ENCODE results near the gene MAP6. TPM values are rescaled to one million over a fixed set of nuclear protein-coding genes. Genes with fewer than 3 reads are reported as not detected.
A peak's percentile ranks its signal among the peaks of the same experiment; 100 is the strongest.

Gene MAP6
- total and polyA plus RNA-seq, 9 of the 15 experiments (the other 6 are each of a cell fraction or from before 2014, with no cell fraction given): not detected

DNA sequence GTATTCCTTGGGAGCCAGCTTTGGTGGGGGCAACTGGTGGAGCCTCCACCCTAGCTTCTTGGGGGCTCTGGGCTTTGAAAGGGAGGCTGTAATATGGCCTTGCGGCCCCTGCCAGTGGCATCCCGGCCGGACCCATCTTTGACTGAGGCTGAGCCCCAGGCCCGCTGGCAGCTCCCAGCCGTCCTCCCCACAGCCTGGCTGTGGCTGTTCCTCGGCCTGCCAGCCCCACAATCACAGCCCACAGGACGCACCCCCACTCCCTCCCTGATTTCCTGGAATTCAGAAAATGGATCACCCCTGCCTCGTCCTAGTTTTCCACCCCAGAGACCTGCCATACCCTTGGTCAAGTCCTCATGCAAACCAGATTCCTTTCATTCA is 83.6 kb downstream of the MAP6 start:
- Histone ChIP-seq H3K36me3 (ENCODE audit: control insufficient read depth, insufficient read depth, low read length) (no peaks in the 10 kb centered on the region), H3K9me3 (replicated peaks; ENCODE audit: control insufficient read depth, insufficient read depth, low read depth, low read length) (no peaks in the 10 kb centered on the region), H3K9ac (ENCODE audit: insufficient read depth in 1 of 2, low read depth in 2 of 2, low read length in 2 of 2) (peak overlapping the region; percentile 23 to 72; a peak in 1 of 4 replicates), H2AFZ (ENCODE audit: low read depth, low read length) (peak overlapping the region; percentile 87; the same call in 1 of the 2 replicates), H3K27me3 (ENCODE audit: control insufficient read depth in 2 of 2, insufficient read depth in 2 of 2, low read length in 2 of 2) (no peaks in the 10 kb centered on the region), H3K79me2 (ENCODE audit: control insufficient read depth, insufficient read depth, low read length) (no peaks in the 10 kb centered on the region), H4K20me1 (replicated peaks; ENCODE audit: control insufficient read depth, insufficient read depth, low read length) (no peaks in the 10 kb centered on the region), H3K4me1 (replicated peaks in 1 of 2; ENCODE audit: control insufficient read depth in 2 of 2, insufficient read depth in 2 of 2, low read length in 2 of 2) (peaks cover 37 to 53% of the 10 kb centered on the region in 2 experiments; a peak in 4 of 5 replicates), H3K4me3 (no peak overlapping the region), H3K9me1 (ENCODE audit: control insufficient read depth, insufficient read depth, low read length) (no peaks in the 10 kb centered on the region), H3K27ac (ENCODE audit: extremely low read depth, low read depth, low read length) (no peak overlapping the region), H3K4me2 (ENCODE audit: insufficient read depth, low read length) (no peak overlapping the region)
- no peak for TF ChIP-seq HDAC8 (tag; IDR thresholded peaks at IDR 0.05)
- no peak for TF ChIP-seq ZNF197 (CRISPR knock-in tag; IDR thresholded peaks at IDR 0.05; ENCODE audit: low read depth)
- TF ChIP-seq MIER1 (IDR thresholded peaks at IDR 0.05; ENCODE audit: low read depth): no peak
- TF ChIP-seq ZNF263 (CRISPR knock-in tag; IDR thresholded peaks at IDR 0.05; ENCODE audit: borderline replicate concordance): 0 out of 2 replicates have a peak, but pooled peaks have one; percentile 25
- TF ChIP-seq RFX1 (IDR thresholded peaks at IDR 0.05): no peak
- CTCF ChIA-PET (ENCODE audit: low intra/inter-chr PET ratio): no interaction called here
- WGBS (ENCODE audit: insufficient coverage, low coverage, missing lambda C conversion rate): 58% methylated on average over 8 of the region's 8 CpGs
- POLR2A ChIA-PET: interaction anchor here (0.7 to 3.2 kb wide), 8 partner anchors 10 to 51 kb away, joined by 3 to 13 read pairs (median 3); no protein-coding TSS in a partner anchor
- no TSS peak for BruUV-seq (replicated peaks)
- intact Hi-C loops (cut with micrococcal nuclease) (no loop called here), in situ Hi-C loops (cut with MboI) (no loop called here)
- ATAC-seq: no peak
- no peak for DNase-seq (ENCODE audit: extremely low read depth in 1 of 4, low spot score in 3 of 4)
- no peak for FAIRE-seq

Measured in K562 (cell line).